Activated CD8-positive, alpha-beta memory T cell treated with anti-CD3 and anti-CD28 coated beads, Interleukin-2, amount 50 U/mL, for 4 hours (primary cell): Measurements from ENCODE around the gene RAB44.
"Not testable (repeated sequence)": the region's sequence is repeated elsewhere in the genome, so short reads cannot be mapped to it uniquely, and the experiment has no call there.

Source experiments
- DNase-seq: peaks from one replicate; pipeline ENCODE4 v3.0.0-alpha.2; 2020

The RAB44 gene

DNA sequence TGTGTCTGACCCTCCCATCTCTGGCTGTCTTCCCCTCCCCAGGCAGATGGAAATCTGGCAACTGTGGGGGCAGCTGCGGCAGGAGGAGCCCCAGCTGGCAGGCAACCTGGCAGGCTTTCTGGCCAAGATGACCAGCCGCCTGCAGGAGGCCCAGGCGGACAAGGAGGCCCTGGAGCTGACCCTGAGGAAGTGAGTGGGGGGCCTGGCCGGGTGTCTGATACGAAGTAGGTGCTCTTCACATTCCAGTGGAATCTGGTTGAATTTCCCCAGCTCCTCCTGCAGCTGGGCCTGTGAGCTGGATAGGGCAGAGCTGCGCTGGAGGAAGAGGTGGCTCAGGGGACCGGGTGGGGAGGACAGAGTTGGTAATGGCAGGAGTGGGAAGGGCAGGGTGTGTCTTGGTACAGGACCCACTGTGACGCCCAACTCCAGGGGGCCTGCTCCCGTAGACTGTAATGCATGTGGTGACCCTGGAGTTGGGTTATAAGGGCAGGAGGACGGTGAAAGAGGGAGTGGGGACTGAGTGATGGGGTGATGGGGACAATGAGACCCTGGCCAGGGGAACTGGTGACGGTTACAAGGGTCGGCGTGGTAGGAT is 19.7 kb downstream of the RAB44 start:
- DNase-seq, result no peak

DNA sequence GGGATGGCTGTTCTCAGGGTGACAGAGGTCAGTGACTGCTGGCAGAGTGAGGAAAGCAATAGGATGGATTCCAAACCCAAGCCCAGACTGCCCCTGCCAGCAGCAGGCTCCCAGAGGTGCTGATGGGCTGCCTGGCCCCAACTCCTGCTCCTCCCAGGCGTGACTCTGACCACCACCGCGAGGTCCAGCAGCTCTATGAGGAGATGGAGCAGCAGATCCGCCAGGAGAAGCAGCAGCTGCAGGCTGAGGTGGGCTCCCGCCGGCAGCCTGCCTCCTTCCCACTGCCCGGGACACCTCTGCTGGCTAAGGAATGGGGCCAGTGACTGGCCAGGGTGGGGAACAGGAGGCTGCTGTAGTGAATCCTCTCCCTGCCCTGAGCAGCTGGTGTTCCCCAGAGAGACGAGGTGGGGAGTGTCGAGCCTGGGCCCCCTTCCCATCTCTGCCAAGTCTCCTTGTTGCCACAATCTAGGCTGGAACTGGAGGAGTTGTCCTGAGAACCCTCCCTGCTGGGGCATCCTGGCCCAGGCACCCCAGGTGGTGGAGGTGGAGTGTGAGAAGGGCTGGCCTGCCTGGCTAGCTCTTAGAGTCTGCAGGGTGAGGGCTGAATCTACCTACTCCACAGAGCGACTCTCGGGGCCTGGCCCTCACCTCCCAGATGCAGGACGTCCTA is 20.4 kb downstream of the RAB44 start:
- no peak for DNase-seq

DNA sequence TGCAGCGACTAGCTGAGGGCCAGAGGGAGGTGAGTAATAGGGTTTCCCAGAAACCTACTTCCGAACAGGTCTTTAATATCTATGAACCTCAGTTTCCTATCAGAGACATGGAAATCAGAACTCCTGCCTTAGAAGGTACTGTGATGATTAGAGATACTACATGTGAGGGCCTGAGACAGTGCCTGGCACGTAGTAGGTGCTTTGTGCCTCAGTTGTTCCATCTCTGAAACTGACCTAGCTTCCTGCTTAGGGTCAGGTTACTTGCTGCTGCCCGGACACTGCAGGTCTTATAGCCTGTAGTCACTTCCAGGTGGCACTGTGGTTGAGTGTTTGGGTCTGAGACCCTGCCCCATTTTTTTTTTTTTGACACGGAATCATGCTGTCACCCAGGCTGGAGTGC is 20.9 kb downstream of the RAB44 start:
- DNase-seq, result no peak

GRCh38 chr6:36719126-36719525 is 21.5 kb downstream of the RAB44 start:
- DNase-seq, result no peak

- no peak for DNase-seq
Observed at GRCh38 chr6:36720251-36721141, 22.9 kb downstream of the RAB44 start.

- no peak for DNase-seq
Observed at GRCh38 chr6:36721369-36722140, 23.9 kb downstream of the RAB44 start.

GRCh38 chr6:36722365-36722764 is 24.7 kb downstream of the RAB44 start:
- DNase-seq, result no peak

DNA sequence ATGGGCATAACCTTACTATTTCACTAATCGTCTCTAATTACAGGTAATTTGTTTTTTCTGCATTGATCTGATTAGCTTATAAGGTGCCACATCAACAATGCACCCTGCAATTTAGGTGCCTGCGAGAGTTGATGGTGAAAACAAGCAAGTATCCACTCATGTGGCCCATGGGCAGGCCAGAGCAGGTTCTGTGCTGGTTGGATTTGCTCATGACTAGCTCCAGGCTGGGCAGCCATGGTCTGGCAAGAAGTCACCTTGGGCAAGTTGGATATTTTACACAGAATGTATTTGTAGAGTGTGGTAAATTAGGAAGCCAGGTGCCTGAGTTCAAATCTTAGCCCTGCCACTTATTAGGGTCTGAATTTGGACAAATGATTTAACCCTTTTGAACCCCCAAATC is 25.3 kb downstream of the RAB44 start:
- DNase-seq, result no peak

DNA sequence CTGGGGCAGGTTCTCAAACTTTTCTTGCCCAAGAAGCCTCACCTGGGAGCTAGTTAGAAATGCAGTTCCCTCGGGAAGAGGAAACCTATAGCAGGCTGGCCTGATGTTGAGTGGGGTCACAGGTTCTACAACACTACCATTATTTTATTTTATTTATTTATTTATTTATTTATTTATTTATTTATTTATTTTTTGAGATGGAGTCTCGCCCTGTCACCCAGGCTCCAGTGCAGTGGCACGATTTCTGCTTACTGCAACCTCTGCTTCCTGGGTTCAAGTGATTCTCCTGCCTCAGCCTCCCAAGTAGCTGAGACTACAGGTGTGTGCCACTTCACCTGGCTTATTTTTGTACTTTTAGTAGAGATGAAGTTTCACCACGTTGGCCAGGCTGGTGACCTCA is 26.4 kb downstream of the RAB44 start:
- DNase-seq, result not testable (repeated sequence)

DNA sequence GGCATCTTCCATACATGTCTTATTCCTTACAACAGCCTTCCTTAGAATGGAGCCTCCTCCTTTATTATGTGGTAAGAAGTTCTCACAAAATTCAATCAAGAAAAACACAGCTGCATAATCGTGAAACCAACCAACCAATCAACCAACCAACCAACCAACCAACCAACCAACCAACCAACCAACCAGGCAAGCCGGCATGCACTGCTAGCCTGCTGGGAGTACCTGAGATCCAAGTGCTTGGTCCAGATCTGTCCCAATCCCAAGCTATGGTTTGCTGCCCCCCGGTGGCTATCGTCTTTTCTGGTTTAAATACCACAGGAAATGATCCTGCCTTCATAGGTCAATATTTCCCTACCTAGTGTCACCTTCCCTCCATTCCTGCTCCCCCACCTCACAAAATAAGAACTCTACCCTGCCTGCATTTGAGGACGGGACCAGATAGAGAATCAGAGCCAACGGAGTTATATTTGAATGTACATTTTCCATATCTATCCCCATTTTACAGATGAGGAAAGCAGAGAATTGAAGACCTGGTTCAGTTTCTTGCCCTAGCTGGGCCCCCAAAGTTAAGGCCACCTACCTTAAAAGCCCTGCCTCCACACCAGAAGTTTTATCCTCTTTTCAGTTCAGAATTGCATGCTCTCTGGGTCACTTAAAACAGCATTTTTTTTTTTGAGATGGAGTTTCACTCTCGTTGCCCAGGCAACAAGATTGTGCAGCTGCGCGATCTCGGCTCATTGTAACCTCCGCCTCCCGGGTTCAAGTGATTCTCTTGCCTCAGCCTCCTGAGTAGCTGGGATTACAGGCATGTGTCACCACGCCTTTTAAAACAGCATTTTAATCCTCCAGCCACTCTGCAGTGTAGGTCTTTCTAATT is 27.1 kb downstream of the RAB44 start:
- peak; percentile 37 for DNase-seq

- no peak for DNase-seq
Observed at GRCh38 chr6:36725581-36725980, 28.0 kb downstream of the RAB44 start.

GRCh38 chr6:36727505-36728021 is 29.9 kb downstream of the RAB44 start:
- DNase-seq, result no peak

DNA sequence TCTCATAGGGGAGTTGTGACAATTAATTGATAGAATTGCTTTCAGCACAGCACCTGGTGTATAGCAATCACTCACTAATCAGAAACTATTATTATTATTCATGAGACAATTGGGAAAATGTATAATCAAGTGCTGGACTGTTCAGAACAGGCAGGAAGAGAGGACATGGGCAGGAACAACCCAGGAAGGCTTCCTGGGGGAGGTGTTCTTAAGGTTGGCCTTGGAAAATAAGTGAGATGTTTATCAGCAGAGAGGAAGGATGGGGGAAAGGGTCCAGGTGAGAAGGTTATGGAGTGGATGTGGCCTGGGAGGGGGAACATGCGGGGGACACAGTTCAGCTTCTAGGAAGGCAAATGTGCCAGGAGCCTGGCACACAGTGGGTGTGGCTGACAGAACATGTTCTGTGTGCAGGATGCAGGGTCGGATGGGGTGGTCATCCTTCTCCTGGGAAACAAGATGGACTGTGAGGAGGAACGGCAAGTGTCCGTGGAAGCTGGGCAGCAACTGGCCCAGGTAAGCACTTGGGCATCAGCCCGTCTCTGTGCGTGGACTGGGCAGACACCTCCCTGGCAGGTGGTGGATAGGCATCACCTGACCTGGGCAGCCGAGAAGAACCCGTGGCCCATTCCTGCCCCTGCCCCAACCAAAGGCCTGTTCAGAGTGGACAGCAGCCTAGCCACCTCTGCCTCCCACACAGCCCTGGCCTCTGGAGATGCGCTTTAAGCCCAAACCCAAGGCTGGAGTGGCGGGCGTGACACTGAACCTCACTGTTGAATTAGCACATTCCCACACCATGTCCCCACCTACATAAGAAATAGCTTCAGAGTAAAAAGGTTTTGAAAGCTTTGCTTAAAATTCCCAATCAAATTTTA is 30.9 kb downstream of the RAB44 start:
- DNase-seq, result no peak

DNA sequence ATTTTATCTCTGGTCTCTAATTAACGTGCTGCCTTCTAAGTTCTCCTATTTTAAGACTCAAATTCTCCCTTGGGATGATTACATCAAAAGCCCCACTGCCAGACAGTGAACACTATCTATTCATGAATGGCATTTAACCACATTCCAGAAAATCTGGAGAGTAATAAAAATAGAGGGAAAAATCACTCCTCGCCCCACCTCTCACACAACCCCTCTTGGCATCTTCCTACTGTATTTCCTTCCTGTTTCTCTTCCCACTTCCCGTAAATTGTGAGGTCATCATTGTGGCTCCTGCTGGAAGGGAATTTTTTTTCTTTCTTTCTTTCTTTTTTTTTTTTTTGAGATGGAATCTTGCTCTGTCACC is 31.5 kb downstream of the RAB44 start:
- DNase-seq, result no peak

GRCh38 chr6:36730424-36731380 is 33.1 kb downstream of the RAB44 start:
- no peak for DNase-seq

GRCh38 chr6:36731622-36732310 is 34.1 kb downstream of the RAB44 start:
- no peak for DNase-seq

DNA sequence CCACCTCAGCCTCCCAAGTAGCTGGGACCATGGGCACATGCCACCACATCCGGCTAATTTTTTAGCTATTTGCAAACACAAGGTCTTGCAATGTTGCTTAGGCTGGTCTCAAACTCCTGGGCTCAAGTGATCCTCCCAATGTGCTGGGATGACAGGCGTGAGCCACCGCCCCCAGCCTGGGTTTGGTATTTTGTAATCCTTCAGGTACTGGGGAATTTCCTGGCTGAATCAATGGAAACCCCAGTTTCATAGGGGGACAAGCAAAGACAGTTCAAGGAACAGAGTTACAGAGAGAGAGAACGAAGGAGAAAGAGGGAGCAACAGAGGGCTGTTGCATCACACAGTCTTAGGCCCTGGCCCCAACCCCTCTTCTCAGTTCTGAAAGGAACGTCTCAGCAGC is 35.7 kb downstream of the RAB44 start:
- no peak for DNase-seq

DNA sequence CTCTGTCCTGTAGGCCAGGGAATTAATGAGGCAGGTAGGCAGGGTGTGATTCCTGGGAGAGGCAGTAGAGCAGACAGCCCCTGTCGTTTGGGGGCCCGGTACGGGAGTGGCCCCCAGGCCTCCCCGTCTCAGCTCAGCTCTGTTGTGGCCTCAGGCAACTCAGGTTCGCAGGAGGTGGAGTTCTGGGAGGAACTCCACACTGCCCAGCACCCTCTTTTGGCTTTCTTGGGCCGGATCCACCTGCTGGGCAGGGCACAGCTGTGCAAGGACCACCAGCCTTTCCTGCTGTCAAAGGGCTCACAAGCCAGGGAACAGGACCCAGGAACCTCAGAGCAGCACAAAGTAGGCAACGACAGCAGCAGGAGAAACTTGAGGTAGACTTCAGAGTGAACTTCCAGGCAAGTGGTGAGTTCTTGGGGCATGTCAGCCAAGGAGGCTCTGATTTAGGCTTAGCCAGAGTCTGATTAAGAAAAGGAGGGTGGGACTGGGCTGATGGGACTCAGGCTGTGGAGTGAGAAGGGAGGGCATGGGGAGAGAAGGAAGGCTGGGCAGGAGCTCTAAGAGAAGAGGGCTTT is 36.9 kb downstream of the RAB44 start:
- DNase-seq, result no peak
